Measurements from ENCODE around the gene ARL16. TPM values are rescaled to one million over a fixed set of nuclear protein-coding genes. Genes with fewer than 3 reads are reported as not detected.

ARL16 gene
- total and polyA plus RNA-seq, 10 donors = 22.5 to 93.5 (median 31.9) TPM

DNA sequence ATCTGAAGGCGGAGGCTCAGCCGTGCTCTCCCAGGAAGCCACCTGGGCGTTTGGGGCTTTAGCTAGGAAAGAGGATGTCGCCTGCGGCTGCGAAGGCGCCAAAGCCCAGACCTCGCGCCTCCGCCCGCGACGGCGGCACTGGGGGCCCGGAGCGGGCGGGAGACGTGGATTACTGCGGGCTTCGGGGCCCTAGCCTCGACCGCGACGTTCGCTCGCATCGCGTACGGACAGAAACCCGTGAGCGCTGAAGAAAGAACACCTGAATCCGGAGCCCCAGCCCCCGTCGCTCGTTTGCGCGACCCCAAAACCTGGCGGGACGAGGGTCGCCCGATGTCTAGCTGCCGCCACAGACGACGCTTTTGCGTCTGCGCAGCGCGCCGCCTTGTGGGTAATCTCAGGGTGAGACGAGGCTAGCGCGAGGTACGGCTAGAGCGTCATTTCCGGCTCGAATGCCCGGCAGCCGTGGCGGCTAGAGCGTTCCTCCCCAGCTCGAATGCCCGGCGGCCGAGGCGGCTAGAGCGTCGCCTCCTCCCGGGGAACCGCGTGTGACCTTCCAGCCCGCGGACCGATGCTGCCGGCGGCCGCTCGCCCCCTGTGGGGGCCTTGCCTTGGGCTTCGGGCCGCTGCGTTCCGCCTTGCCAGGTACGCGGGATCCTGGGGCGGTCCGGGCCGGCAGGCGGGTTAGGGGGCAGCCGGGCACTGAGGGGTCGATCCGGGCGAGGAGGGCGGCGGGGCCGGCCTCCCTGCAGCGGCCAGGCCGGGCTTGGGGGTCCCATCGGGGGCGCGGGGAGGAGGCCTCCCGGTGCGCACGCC is 19.5 kb upstream of the ARL16 start, which contains the start of gene MRPL12:
TSS of gene MRPL12 (plus strand) at position 434 of the 813 bp plus-strand sequence. CDS start at position 569, 135 bp downstream.
- no peaks in the 10 kb centered on the region for H3K9me3 ChIP-seq
- peak within 1 kb of the TSS; percentile 77 to 98 (median 92) for H3K4me3 ChIP-seq
- intact Hi-C loops (cut with DNase I; ENCODE audit: low total_unique reads) = no loop called here
- 0 to 1% (median 1%) methylated on average over 23 to 102 of the region's 102 CpGs for WGBS, 5 donors
- DNase-seq = peak; percentile 99
- H3K36me3 ChIP-seq = peaks cover 0 to 78% (median 66%) of the 10 kb centered on the region in 6 donors
- H3K4me1 ChIP-seq = peaks cover 22 to 52% (median 39%) of the 10 kb centered on the region in 6 donors
- H3K27me3 ChIP-seq (replicated peaks in 1 of 7) = no peaks in the 10 kb centered on the region
- H3K27ac ChIP-seq = peak within 1 kb of the TSS; percentile 89 to 98 (median 96)
- peak in 2 of 3 donors; percentile 46 to 63 for TF ChIP-seq POLR2A (IDR thresholded peaks at IDR 0.05)
- TF ChIP-seq POLR2AphosphoS5 (IDR thresholded peaks at IDR 0.05) = peak; percentile 98
- TF ChIP-seq, protein P1, sequence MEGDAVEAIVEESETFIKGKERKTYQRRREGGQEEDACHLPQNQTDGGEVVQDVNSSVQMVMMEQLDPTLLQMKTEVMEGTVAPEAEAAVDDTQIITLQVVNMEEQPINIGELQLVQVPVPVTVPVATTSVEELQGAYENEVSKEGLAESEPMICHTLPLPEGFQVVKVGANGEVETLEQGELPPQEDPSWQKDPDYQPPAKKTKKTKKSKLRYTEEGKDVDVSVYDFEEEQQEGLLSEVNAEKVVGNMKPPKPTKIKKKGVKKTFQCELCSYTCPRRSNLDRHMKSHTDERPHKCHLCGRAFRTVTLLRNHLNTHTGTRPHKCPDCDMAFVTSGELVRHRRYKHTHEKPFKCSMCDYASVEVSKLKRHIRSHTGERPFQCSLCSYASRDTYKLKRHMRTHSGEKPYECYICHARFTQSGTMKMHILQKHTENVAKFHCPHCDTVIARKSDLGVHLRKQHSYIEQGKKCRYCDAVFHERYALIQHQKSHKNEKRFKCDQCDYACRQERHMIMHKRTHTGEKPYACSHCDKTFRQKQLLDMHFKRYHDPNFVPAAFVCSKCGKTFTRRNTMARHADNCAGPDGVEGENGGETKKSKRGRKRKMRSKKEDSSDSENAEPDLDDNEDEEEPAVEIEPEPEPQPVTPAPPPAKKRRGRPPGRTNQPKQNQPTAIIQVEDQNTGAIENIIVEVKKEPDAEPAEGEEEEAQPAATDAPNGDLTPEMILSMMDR (IDR thresholded peaks at IDR 0.05 in 8 of 11, conservative IDR thresholded peaks at IDR 0.05 in 3 of 11) = peak; percentile 11 to 79 (median 49)

DNA sequence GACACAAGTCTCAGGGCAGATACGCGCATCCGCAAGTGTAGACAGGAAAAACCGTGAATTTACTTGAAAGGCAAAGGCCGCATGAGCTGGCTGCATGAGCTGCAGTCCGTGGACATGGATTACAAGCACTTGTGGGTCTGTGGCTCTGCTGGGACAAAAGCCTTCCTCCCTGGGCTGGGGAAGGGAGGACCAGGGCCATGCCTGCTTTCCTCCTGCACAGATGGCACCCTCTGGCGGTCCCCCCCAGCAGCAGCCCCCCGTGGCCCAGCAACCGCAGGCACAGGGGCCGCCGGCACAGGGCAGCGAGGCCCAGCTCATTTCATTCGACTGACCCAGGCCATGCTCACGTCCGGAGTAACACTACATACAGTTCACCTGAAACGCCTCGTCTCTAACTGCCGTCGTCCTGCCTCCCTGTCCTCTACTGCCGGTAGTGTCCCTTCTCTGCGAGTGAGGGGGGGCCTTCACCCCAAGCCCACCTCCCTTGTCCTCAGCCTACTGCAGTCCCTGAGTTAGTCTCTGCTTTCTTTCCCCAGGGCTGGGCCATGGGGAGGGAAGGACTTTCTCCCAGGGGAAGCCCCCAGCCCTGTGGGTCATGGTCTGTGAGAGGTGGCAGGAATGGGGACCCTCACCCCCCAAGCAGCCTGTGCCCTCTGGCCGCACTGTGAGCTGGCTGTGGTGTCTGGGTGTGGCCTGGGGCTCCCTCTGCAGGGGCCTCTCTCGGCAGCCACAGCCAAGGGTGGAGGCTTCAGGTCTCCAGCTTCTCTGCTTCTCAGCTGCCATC is 17.9 kb upstream of the ARL16 start:
- TF ChIP-seq POLR2AphosphoS5 (IDR thresholded peaks at IDR 0.05) = peak in 1 of 3 donors; percentile 68
- TF ChIP-seq, protein P1 (IDR thresholded peaks at IDR 0.05 in 8 of 11, conservative IDR thresholded peaks at IDR 0.05 in 3 of 11) = no peak
- WGBS, 5 donors = 68 to 81% (median 76%) methylated on average over 15 to 23 of the region's 23 CpGs

DNA sequence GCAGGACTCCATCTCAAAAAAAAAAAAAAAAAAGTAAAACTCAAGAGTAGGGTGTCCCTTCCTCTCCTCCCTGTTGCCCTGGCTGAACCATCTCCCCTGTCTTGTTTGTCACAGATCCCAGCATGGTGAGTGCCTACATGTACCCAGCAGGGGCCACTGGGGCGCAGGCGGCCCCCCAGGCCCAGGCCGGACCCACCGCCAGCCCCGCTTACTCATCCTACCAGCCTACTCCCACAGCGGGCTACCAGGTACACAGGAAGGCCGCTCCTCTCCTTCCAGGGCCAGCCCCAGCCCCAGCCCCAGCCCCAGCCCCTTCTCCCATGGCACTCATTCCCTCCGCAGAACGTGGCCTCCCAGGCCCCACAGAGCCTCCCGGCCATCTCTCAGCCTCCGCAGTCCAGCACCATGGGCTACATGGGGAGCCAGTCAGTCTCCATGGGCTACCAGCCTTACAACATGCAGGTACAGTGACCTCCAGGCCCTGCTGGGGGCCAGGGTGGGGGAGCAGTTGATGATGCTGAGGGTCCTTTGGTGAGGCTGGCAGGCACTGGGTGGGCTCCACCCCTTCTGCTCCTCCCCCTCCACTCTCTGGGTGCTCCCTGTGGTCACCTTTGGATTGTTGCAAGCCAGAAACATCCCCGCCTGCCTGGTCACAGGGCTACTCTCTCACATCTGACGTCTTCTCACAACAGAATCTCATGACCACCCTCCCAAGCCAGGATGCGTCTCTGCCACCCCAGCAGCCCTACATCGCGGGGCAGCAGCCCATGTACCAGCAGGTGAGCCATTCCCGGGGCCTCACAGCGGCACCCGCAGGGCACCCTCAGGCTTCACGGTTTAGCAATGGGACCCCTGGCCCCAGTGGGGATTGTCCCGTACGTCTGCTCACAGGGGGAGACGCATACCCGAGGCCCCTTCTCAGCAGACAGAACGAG is 17.0 kb upstream of the ARL16 start:
- peaks cover 22 to 56% (median 39%) of the 10 kb centered on the region in 6 donors for H3K4me1 ChIP-seq
- peak overlapping the region in 1 of 8 donors; percentile 97 for H3K4me3 ChIP-seq
- H3K27me3 ChIP-seq (replicated peaks in 1 of 7) = no peaks in the 10 kb centered on the region
- H3K9me3 ChIP-seq = no peaks in the 10 kb centered on the region
- intact Hi-C loops (cut with DNase I; ENCODE audit: low total_unique reads) = no loop called here
- peaks cover 2 to 78% (median 69%) of the 10 kb centered on the region in 6 donors for H3K36me3 ChIP-seq
- no peak overlapping the region for H3K27ac ChIP-seq
- no peak for DNase-seq
- WGBS, 5 donors = 82 to 94% (median 88%) methylated on average over 22 to 25 of the region's 25 CpGs
- TF ChIP-seq POLR2AphosphoS5 (IDR thresholded peaks at IDR 0.05) = peak in 1 of 3 donors; percentile 60
- TF ChIP-seq, protein P1 (IDR thresholded peaks at IDR 0.05 in 8 of 11, conservative IDR thresholded peaks at IDR 0.05 in 3 of 11) = no peak

More for the DNA sequence above, 17.9 kb upstream of the ARL16 start:
- Histone ChIP-seq H3K4me3 (peak overlapping the region in 6 of 8 donors; percentile 84 to 98 (median 96)), H3K4me1 (peaks cover 22 to 56% (median 39%) of the 10 kb centered on the region in 6 donors), H3K9me3 (no peaks in the 10 kb centered on the region), H3K27ac (peak overlapping the region in 3 of 8 donors; percentile 96 to 98 (median 97)), H3K36me3 (peaks cover 0 to 78% (median 68%) of the 10 kb centered on the region in 6 donors), H3K27me3 (replicated peaks in 1 of 7) (no peaks in the 10 kb centered on the region)
- peak; percentile 75 for DNase-seq
- intact Hi-C loops (cut with DNase I; ENCODE audit: low total_unique reads) = no loop called here

Measured in spleen (tissue), 11 donors.